ENCODE measurements around the gene CFAP100. TPM values are rescaled to one million over a fixed set of nuclear protein-coding genes. Genes with fewer than 3 reads are reported as not detected.

The CFAP100 gene
- total and polyA plus RNA-seq, 12 donors: not detected

DNA sequence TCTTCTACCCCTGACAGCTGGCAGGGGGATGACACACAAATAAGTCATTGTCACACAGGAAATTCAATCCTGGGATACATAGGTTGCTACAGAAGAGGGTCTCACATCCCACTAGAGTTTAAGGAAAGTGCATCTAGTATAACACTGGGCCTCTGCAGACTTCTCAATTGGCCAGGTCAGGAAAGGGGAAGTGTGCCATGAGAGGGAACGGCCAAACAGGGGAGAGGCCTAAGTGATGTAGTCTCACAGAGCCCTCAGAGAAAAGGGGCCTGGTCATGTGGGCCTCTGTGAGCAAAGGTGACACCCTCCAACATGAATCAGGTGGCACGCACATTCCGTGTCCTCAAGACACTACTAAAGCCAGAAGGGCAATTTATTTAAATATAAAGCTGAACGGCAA lies 69.8 kb downstream of the CFAP100 start:
- Histone ChIP-seq H3K4me1 (peaks cover 4 to 58% (median 33%) of the 10 kb centered on the region in 9 donors), H3K4me3 (no peak overlapping the region), H3K27ac (no peak overlapping the region), H3K27me3 (no peaks in the 10 kb centered on the region), H3K9me3 (no peaks in the 10 kb centered on the region), H3K36me3 (peaks cover 0 to 100% (median 63%) of the 10 kb centered on the region in 9 donors)
- WGBS, 2 donors: 68 to 72% methylated on average over 4 of the region's 4 CpGs
- DNase-seq (no peak), ATAC-seq (no peak)
- TF ChIP-seq, protein P1, sequence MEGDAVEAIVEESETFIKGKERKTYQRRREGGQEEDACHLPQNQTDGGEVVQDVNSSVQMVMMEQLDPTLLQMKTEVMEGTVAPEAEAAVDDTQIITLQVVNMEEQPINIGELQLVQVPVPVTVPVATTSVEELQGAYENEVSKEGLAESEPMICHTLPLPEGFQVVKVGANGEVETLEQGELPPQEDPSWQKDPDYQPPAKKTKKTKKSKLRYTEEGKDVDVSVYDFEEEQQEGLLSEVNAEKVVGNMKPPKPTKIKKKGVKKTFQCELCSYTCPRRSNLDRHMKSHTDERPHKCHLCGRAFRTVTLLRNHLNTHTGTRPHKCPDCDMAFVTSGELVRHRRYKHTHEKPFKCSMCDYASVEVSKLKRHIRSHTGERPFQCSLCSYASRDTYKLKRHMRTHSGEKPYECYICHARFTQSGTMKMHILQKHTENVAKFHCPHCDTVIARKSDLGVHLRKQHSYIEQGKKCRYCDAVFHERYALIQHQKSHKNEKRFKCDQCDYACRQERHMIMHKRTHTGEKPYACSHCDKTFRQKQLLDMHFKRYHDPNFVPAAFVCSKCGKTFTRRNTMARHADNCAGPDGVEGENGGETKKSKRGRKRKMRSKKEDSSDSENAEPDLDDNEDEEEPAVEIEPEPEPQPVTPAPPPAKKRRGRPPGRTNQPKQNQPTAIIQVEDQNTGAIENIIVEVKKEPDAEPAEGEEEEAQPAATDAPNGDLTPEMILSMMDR (IDR thresholded peaks at IDR 0.05): no peak
- intact Hi-C loops (cut with DNase I): loop anchor here in 2 of 10 donors (10.0 kb wide), 2 partner anchors 70 to 210 kb away; partner anchors contain the start of gene CFAP100 (in 1 of the 2)

DNA sequence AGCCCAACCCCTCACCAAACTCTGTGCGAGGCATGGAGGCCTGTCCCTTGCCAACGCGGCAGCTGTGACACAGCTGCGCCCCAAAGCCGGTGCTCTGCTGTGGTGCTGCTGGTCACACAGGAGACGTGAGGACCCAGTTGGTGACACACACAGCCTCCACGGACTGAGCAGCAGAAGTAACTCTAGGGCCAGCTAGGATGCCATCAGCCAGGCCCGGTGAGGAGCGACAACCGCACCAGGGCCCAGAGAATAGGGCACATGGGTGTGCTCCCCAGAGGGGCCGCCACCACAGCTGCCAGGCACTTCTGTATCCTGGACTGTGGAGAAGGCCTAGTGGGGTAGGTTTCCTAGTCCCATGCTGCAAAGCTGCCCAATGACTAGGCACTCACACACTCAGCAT lies 70.3 kb downstream of the CFAP100 start:
- H3K27me3 ChIP-seq: no peaks in the 10 kb centered on the region
- TF ChIP-seq, protein P1 (IDR thresholded peaks at IDR 0.05): no peak
- H3K4me1 ChIP-seq: peaks cover 6 to 61% (median 37%) of the 10 kb centered on the region in 9 donors
- ATAC-seq: no peak
- H3K4me3 ChIP-seq: no peak overlapping the region
- H3K9me3 ChIP-seq: no peaks in the 10 kb centered on the region
- H3K27ac ChIP-seq: no peak overlapping the region
- intact Hi-C loops (cut with DNase I): loop anchor here in 2 of 10 donors (10.0 kb wide), 2 partner anchors 70 to 210 kb away; partner anchors contain the start of gene CFAP100 (in 1 of the 2)
- peaks cover 0 to 100% (median 63%) of the 10 kb centered on the region in 9 donors for H3K36me3 ChIP-seq
- 93 to 95% methylated on average over 11 of the region's 11 CpGs for WGBS, 2 donors
- no peak for DNase-seq

DNA sequence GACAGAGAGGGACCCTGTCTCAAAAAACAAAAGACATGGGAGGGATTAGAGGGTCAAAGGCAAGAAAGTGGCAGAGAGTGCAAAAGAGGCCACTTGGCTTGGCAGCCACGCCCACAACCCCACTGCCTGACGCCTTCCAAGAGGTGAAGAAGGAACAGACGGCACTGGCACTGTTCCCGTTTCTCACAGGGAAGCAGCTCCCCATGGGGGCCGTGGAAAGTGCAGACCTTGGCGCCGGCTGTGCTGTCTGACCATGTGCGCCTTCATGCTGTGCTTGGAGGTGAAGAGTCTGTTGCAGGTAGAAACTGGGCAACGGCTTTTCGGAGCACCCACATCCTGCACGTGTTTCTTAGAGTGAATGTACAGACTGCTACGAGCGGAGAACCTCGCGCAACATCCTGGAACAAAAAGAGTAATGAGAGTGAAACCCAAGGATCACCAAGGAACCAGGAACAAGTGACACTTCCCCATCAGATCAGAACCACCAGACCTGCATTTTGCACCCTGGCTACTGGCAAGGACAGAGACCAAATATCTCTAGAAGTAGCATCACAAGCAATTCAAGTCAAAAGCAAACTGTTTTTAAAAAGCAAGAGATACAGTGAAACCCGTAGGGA lies 71.3 kb downstream of the CFAP100 start:
- Histone ChIP-seq H3K9me3 (no peaks in the 10 kb centered on the region), H3K4me3 (no peak overlapping the region), H3K36me3 (peaks cover 0 to 100% (median 62%) of the 10 kb centered on the region in 9 donors), H3K4me1 (peaks cover 6 to 66% (median 37%) of the 10 kb centered on the region in 9 donors), H3K27me3 (no peaks in the 10 kb centered on the region), H3K27ac (peak overlapping the region in 1 of 10 donors; percentile 40)
- ATAC-seq: no peak
- no peak for DNase-seq
- intact Hi-C loops (cut with DNase I): loop anchor here in 2 of 10 donors (10.0 kb wide), 2 partner anchors 71 to 211 kb away; partner anchors contain the start of gene CFAP100 (in 1 of the 2)
- TF ChIP-seq, protein P1 (IDR thresholded peaks at IDR 0.05): no peak
- 70 to 72% methylated on average over 16 of the region's 16 CpGs for WGBS, 2 donors

DNA sequence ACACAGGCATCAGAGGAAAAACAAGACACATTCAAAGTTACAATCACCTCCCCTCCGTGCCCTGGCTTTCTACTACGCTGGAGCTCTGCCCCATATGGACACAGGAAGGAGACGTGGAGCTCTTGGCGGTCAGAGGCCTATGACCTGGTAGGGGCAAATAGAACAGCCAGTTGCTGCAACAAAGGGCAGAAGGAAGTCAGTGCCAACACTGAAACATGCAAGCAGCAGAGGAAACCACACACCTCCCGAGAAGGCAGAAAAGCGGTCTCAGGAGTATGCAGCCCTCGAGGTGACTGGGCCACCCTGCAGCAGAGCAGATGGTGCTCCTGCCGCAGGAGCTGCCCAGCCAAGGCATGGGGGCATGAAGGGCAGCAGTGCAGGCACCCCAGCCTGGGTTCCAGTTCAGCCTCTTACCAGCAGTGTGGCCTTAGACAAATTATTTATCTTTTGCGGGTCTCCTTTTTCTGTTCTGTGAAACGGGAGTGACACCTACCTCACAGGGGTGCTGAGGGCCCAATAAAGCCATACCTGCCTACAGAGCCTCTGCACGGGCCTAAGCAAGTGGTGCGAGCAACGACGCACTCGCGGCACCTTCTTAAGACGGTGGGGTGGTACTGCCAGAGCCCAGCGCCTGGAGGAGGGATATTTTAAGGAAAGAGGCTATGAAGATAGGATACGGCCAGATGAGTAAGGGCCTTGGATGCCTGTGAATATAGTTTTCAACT lies 72.3 kb downstream of the CFAP100 start:
- H3K36me3 ChIP-seq: peaks cover 0 to 100% (median 61%) of the 10 kb centered on the region in 9 donors
- TF ChIP-seq, protein P1 (IDR thresholded peaks at IDR 0.05): no peak
- ATAC-seq: peak in 3 of 8 donors; percentile 4 to 44 (median 29)
- H3K27ac ChIP-seq: peak overlapping the region in 1 of 10 donors; percentile 26
- H3K4me3 ChIP-seq: no peak overlapping the region
- no peaks in the 10 kb centered on the region for H3K9me3 ChIP-seq
- no peaks in the 10 kb centered on the region for H3K27me3 ChIP-seq
- WGBS, 2 donors: 78 to 79% methylated on average over 19 of the region's 19 CpGs
- DNase-seq: no peak
- peaks cover 7 to 67% (median 42%) of the 10 kb centered on the region in 9 donors for H3K4me1 ChIP-seq
- intact Hi-C loops (cut with DNase I): loop anchor here in 2 of 10 donors (10.0 kb wide), 2 partner anchors 72 to 212 kb away; partner anchors contain the start of gene CFAP100 (in 1 of the 2)
